Neutrophil (primary cell): Measurements from ENCODE around the gene UACA.
"Not testable (repeated sequence)": the region's sequence is repeated elsewhere in the genome, so short reads cannot be mapped to it uniquely, and the experiment has no call there.

Experiments used
- H3K27ac ChIP-seq: fragments of 200-600 bp; sonication (generic); 2 replicates; pipeline ENCODE4 v1.5.1; 2016; ENCODE audit warnings: mild to moderate bottlenecking, moderate library complexity
- H3K27me3 ChIP-seq: fragments of 200-600 bp; sonication (generic); 2 replicates; pipeline ENCODE4 v1.6.0; 2016; ENCODE audit warnings: mild to moderate bottlenecking
- H3K36me3 ChIP-seq: fragments of 200-600 bp; sonication (generic); 2 replicates; pipeline ENCODE4 v1.5.1; 2017
- H3K4me1 ChIP-seq, 2 experiments: fragments of 200-600 bp in 1 of 2; sonication (generic) in 1 of 2; 1 replicate in 1 of 2; 2 replicates in 1 of 2; pipeline versions ENCODE4 v1.5.1 to v1.6.1; 2013 to 2016; ENCODE audit warnings: low read depth in 1 of 2, low read length in 1 of 2, mild to moderate bottlenecking in 1 of 2, moderate library complexity in 1 of 2; ENCODE audit not compliant: control insufficient read depth in 1 of 2, insufficient read depth in 1 of 2
- H3K4me3 ChIP-seq, 2 experiments: fragments of 200-600 bp in 1 of 2; sonication (generic) in 1 of 2; 1 replicate in 1 of 2; 2 replicates in 1 of 2; pipeline ENCODE4 v1.5.1; 2013 to 2016; ENCODE audit warnings: low read depth in 1 of 2, low read length in 1 of 2, mild to moderate bottlenecking in 1 of 2, moderate library complexity in 1 of 2
- H3K9me3 ChIP-seq: fragments of 200-600 bp; sonication (generic); 2 replicates; pipeline ENCODE4 v1.5.1; 2016
- CTCF ChIP-seq: fragments of 200-600 bp; sonication (generic); IDR thresholded peaks from 2 replicates; pipeline ENCODE4 v1.5.1; 2016; ENCODE audit warnings: antibody characterized with exemption

UACA gene

GRCh38 chr15:70625011-70625410 lies 138.3 kb downstream of the UACA start:
- H3K27ac ChIP-seq, result peak overlapping the region; percentile 33
- no peaks in the 10 kb centered on the region for H3K9me3 ChIP-seq

GRCh38 chr15:70618929-70619328 lies 144.4 kb downstream of the UACA start:
- TF ChIP-seq CTCF, result no peak
- no peaks in the 10 kb centered on the region for H3K9me3 ChIP-seq
- no peaks in the 10 kb centered on the region for H3K36me3 ChIP-seq
- no peak overlapping the region for H3K4me3 ChIP-seq
- H3K27me3 ChIP-seq, result no peaks in the 10 kb centered on the region
- no peak overlapping the region for H3K27ac ChIP-seq
- H3K4me1 ChIP-seq, result peaks cover 18 to 24% of the 10 kb centered on the region in 2 experiments

More at GRCh38 chr15:70625011-70625410, 138.3 kb downstream of the UACA start:
- TF ChIP-seq CTCF, result no peak
- Histone ChIP-seq H3K4me3 (no peak overlapping the region), H3K27me3 (no peaks in the 10 kb centered on the region), H3K36me3 (no peaks in the 10 kb centered on the region), H3K4me1 (peaks cover 9 to 21% of the 10 kb centered on the region in 2 experiments)

GRCh38 chr15:70617911-70618287 lies 145.5 kb downstream of the UACA start:
- no peak for TF ChIP-seq CTCF
- H3K9me3 ChIP-seq, result no peaks in the 10 kb centered on the region
- no peaks in the 10 kb centered on the region for H3K27me3 ChIP-seq
- no peak overlapping the region for H3K27ac ChIP-seq
- no peaks in the 10 kb centered on the region for H3K36me3 ChIP-seq
- H3K4me3 ChIP-seq, result no peak overlapping the region
- peaks cover 18 to 24% of the 10 kb centered on the region in 2 experiments for H3K4me1 ChIP-seq

GRCh38 chr15:70617076-70617910 lies 146.1 kb downstream of the UACA start:
- no peak overlapping the region for H3K27ac ChIP-seq
- peaks cover 18 to 24% of the 10 kb centered on the region in 2 experiments for H3K4me1 ChIP-seq
- H3K27me3 ChIP-seq, result no peaks in the 10 kb centered on the region
- no peak for TF ChIP-seq CTCF
- no peaks in the 10 kb centered on the region for H3K36me3 ChIP-seq
- H3K4me3 ChIP-seq, result no peak overlapping the region
- H3K9me3 ChIP-seq, result no peaks in the 10 kb centered on the region

- H3K27ac ChIP-seq, H3K4me3 ChIP-seq, H3K27me3 ChIP-seq, H3K9me3 ChIP-seq, H3K36me3 ChIP-seq: not testable (repeated sequence)
- peaks cover 18 to 24% of the 10 kb centered on the region in 2 experiments for H3K4me1 ChIP-seq
These were observed 147.0 kb downstream of the UACA start for GRCh38 chr15:70616311-70616756.
